ENCODE results near the gene HRAS. TPM values are rescaled to one million over a fixed set of nuclear protein-coding genes. Genes with fewer than 3 reads are reported as not detected.

Gene HRAS
- total RNA-seq, 1 donor from 2014 or later, result 43.9 TPM

DNA sequence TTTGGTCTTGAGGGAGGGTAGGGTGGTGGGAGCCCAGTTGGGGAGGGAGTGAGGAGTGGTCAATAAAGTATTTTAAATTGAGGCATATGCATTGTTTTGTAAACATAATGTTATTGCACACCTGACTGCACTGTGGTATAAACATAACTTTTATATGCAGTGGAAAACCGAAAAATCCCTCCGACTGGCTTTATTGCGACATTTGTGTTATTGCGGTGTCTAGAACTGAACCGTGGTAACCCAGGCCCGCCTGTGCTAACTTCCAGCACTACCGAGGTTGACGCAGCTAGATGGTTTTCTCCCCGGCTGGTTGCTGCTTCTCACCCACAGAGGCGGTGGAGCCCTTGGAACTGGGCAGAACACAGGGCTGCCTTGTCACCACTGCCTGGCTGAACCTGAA lies 20.8 kb downstream of the HRAS start:
- Mint-ChIP-seq H3K27ac (peak overlapping the region; percentile 7), H3K4me1 (peaks cover 6% of the 10 kb centered on the region), H3K36me3 (ENCODE audit: low read depth) (peaks cover 20% of the 10 kb centered on the region), H3K9me3 (no peaks in the 10 kb centered on the region), H3K4me3 (no peak overlapping the region), H3K27me3 (no peaks in the 10 kb centered on the region)
- ATAC-seq (ENCODE audit: low read depth) (no peak), DNase-seq (no peak)
- no peak for TF ChIP-seq CTCF (IDR thresholded peaks at IDR 0.05)
- POLR2A ChIA-PET, result no interaction called here
- intact Hi-C loops (cut with micrococcal nuclease), result loop anchor here (5.0 kb wide), 1 partner anchor 207 kb away; the partner anchor contains the start of gene IFITM2
- CTCF ChIA-PET, result no interaction called here

DNA sequence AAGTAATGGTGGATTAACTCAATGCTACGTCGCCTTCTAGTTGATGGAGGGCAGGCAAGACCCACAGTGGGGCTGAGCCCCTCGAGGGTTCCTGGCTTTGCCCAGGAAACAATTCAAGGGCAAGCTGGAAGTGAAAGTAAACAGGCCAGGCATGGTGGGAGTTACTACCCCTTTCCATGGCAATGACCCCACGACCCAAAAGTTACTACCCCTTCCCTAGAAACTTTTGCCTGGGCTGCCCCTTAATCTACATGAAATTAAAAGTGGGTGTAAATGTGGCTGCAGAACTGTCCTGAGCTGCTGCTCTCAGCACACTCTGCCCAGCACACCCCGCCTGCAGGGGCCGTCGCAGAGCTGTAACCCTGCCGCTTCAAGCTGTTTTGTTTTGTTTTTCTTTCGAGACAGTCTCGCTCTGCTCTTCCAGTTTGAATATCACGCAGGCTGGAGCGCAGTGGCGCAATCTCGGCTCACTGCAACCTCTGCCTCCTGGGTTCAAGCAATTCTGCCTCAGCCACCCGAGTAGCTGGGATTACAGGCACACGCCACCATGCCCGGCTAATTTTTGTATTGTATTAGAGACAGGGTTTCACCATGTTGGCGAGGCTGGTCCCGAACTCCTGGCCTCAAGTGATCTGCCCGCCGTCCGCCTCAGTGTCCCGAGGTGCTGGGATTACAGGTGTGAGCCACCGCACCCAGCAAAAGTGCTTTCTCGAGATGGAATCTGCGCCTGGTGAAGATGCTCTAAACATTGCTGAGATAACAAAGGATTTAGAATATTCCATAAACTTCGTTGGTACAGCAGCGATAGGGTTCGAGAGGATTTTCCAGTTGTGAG lies 22.4 kb downstream of the HRAS start:
- peaks cover 20% of the 10 kb centered on the region for H3K36me3 Mint-ChIP-seq (ENCODE audit: low read depth)
- H3K4me3 Mint-ChIP-seq, result no peak overlapping the region
- ChIA-PET POLR2A (interaction anchor here (0.7 kb wide), 1 partner anchor 60 kb away, joined by 7 read pairs; no protein-coding TSS in a partner anchor), CTCF (no interaction called here)
- H3K27ac Mint-ChIP-seq, result no peak overlapping the region
- ATAC-seq (ENCODE audit: low read depth) (no peak), DNase-seq (no peak)
- H3K27me3 Mint-ChIP-seq, result no peaks in the 10 kb centered on the region
- no peak for TF ChIP-seq CTCF (IDR thresholded peaks at IDR 0.05)
- H3K9me3 Mint-ChIP-seq, result no peaks in the 10 kb centered on the region
- intact Hi-C loops (cut with micrococcal nuclease), result no loop called here
- peaks cover 6% of the 10 kb centered on the region for H3K4me1 Mint-ChIP-seq

DNA sequence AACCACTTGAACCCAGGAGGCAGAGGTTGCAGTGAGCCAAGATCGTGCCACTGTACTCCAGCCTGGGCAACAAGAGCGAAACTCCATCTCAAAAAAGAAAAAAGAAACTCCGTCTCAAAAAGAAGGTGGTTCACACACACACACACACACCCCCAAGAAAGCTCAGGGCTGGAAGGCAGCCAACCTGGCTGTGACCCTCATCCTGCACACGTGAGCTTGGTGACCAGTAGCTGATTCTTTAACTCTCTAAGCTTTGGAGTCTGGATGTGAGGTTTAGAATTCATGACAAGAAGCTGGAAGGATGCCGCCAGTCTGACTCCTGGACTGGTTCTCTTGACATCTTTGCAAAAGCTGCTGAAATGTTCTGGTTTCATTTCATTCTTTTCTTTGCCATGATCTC lies 26.4 kb downstream of the HRAS start:
- Mint-ChIP-seq H3K36me3 (ENCODE audit: low read depth) (peaks cover 18% of the 10 kb centered on the region), H3K4me3 (no peak overlapping the region), H3K27me3 (no peaks in the 10 kb centered on the region), H3K27ac (no peak overlapping the region), H3K4me1 (peaks cover 30% of the 10 kb centered on the region), H3K9me3 (no peaks in the 10 kb centered on the region)
- ATAC-seq (ENCODE audit: low read depth) (no peak), DNase-seq (no peak)
- intact Hi-C loops (cut with micrococcal nuclease), result no loop called here
- no peak for TF ChIP-seq CTCF (IDR thresholded peaks at IDR 0.05)
- POLR2A ChIA-PET, result interaction anchor here (1.5 kb wide), 1 partner anchor 10 kb away, joined by 10 read pairs; no protein-coding TSS in a partner anchor
- CTCF ChIA-PET, result interaction anchor here (0.7 to 0.9 kb wide), 2 partner anchors 9 to 10 kb away, joined by 4 to 5 read pairs; no protein-coding TSS in a partner anchor

GRCh38 chr11:507727-508515 lies 27.5 kb downstream of the HRAS start:
- POLR2A ChIA-PET, result interaction anchor here (1.5 to 3.0 kb wide), 3 partner anchors 11 to 59 kb away, joined by 10 to 45 read pairs (median 34); partner anchors contain the start of genes HRAS, LRRC56 and PTDSS2
- Mint-ChIP-seq H3K4me3 (peak overlapping the region; percentile 97), H3K9me3 (no peaks in the 10 kb centered on the region), H3K27ac (no peak overlapping the region), H3K36me3 (ENCODE audit: low read depth) (peaks cover 18% of the 10 kb centered on the region), H3K4me1 (peaks cover 39% of the 10 kb centered on the region), H3K27me3 (no peaks in the 10 kb centered on the region)
- DNase-seq, result no peak
- no peak for TF ChIP-seq CTCF (IDR thresholded peaks at IDR 0.05)
- CTCF ChIA-PET, result no interaction called here
- intact Hi-C loops (cut with micrococcal nuclease), result loop anchor here (1.0 to 2.0 kb wide), 6 partner anchors 10 to 301 kb away; partner anchors contain the start of genes LMNTD2, RASSF7, RPLP2 and SIGIRR
- no peak for ATAC-seq (ENCODE audit: low read depth)
